Activated CD8-positive, alpha-beta T cell treated with anti-CD3 and anti-CD28 coated beads for 36 hours (primary cell): Measurements from ENCODE around the gene IRF2. TPM values are rescaled to one million over a fixed set of nuclear protein-coding genes. Genes with fewer than 3 reads are reported as not detected.

Source experiments
- ATAC-seq: fragments of 200-7000 bp; cut with Tn5 transposase; one replicate; pipeline ENCODE4 v1.10.0; 2021; ENCODE audit warnings: mild to moderate bottlenecking, moderate library complexity
- CTCF ChIA-PET: fragments of 350-600 bp; sonication (Branson Sonifier 250); formaldehyde crosslinking; loops from one replicate; lab custom pipeline; 2021; ENCODE audit warnings: antibody characterized with exemption; lab: Charles Lee
- POLR2A ChIA-PET: fragments of 350-600 bp; sonication (Branson Sonifier 250); formaldehyde crosslinking; loops from one replicate; lab custom pipeline; 2021; ENCODE audit warnings: antibody characterized with exemption; lab: Charles Lee
- DNase-seq: peaks from one replicate; pipeline ENCODE4 v3.0.0-alpha.2; 2020
- H3K27ac Mint-ChIP-seq: one replicate; pipeline ENCODE4 v1.8.0; 2021; ENCODE audit warnings: mild to moderate bottlenecking, mixed read lengths
- H3K27me3 Mint-ChIP-seq: one replicate; pipeline ENCODE4 v1.8.0; 2021; ENCODE audit warnings: mixed read lengths
- H3K36me3 Mint-ChIP-seq: one replicate; pipeline ENCODE4 v1.8.0; 2021; ENCODE audit warnings: low read depth, mixed read lengths
- H3K4me1 Mint-ChIP-seq: one replicate; pipeline ENCODE4 v1.8.0; 2021; ENCODE audit warnings: low read depth, mixed read lengths
- H3K4me3 Mint-ChIP-seq: one replicate; pipeline ENCODE4 v1.8.0; 2021; ENCODE audit warnings: mild to moderate bottlenecking, moderate library complexity, mixed read lengths
- H3K9me3 Mint-ChIP-seq: one replicate; pipeline ENCODE4 v1.8.0; 2021; ENCODE audit warnings: mixed read lengths
- intact Hi-C: fragments of 100-400 bp; cut with micrococcal nuclease; formaldehyde crosslinking; loops from one replicate; pipeline ENCODE4 v1.10.0; 2022
- total RNA-seq, 2 experiments: library from RNA; stranded (reverse); gene quantifications; one replicate each; pipeline ENCODE4 v1.2.3, GENCODE V29; 2021
- TF ChIP-seq, protein P1 (sequence below): fragments of 200-600 bp; IDR thresholded peaks from one replicate; pipeline ENCODE4 v1.8.0; 2022; ENCODE audit warnings: antibody characterized with exemption, mild to moderate bottlenecking

IRF2 gene
- total RNA-seq, 2 experiments from 2014 or later: 48.1 to 56.4 TPM

- peaks cover 38% of the 10 kb centered on the region for H3K4me1 Mint-ChIP-seq
- ChIA-PET CTCF (interaction anchor here (1.0 to 1.6 kb wide), 2 partner anchors 19 to 247 kb away, joined by 3 to 8 read pairs; no protein-coding TSS in a partner anchor), POLR2A (no interaction called here)
- no peaks in the 10 kb centered on the region for H3K27me3 Mint-ChIP-seq
- H3K36me3 Mint-ChIP-seq: no peaks in the 10 kb centered on the region
- intact Hi-C loops: loop anchor here (5.0 kb wide), 1 partner anchor 34 kb away; no protein-coding TSS in a partner anchor
- H3K4me3 Mint-ChIP-seq: no peak overlapping the region
- no peak overlapping the region for H3K27ac Mint-ChIP-seq
- DNase-seq (no peak), ATAC-seq (no peak)
- H3K9me3 Mint-ChIP-seq: no peaks in the 10 kb centered on the region
- TF ChIP-seq, protein P1, sequence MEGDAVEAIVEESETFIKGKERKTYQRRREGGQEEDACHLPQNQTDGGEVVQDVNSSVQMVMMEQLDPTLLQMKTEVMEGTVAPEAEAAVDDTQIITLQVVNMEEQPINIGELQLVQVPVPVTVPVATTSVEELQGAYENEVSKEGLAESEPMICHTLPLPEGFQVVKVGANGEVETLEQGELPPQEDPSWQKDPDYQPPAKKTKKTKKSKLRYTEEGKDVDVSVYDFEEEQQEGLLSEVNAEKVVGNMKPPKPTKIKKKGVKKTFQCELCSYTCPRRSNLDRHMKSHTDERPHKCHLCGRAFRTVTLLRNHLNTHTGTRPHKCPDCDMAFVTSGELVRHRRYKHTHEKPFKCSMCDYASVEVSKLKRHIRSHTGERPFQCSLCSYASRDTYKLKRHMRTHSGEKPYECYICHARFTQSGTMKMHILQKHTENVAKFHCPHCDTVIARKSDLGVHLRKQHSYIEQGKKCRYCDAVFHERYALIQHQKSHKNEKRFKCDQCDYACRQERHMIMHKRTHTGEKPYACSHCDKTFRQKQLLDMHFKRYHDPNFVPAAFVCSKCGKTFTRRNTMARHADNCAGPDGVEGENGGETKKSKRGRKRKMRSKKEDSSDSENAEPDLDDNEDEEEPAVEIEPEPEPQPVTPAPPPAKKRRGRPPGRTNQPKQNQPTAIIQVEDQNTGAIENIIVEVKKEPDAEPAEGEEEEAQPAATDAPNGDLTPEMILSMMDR: no peak
These were observed 36.8 kb upstream of the IRF2 start for GRCh38 chr4:184511156-184511555.

- no peaks in the 10 kb centered on the region for H3K9me3 Mint-ChIP-seq
- ChIA-PET CTCF (interaction anchor here (1.0 kb wide), 1 partner anchor 18 kb away, joined by 3 read pairs; no protein-coding TSS in a partner anchor), POLR2A (no interaction called here)
- peaks cover 34% of the 10 kb centered on the region for H3K4me1 Mint-ChIP-seq
- H3K4me3 Mint-ChIP-seq: no peak overlapping the region
- TF ChIP-seq, protein P1: no peak
- intact Hi-C loops: loop anchor here (5.0 kb wide), 1 partner anchor 33 kb away; no protein-coding TSS in a partner anchor
- H3K27me3 Mint-ChIP-seq: no peaks in the 10 kb centered on the region
- ATAC-seq (no peak), DNase-seq (no peak)
- no peaks in the 10 kb centered on the region for H3K36me3 Mint-ChIP-seq
- H3K27ac Mint-ChIP-seq: no peak overlapping the region
These were observed 36.1 kb upstream of the IRF2 start for GRCh38 chr4:184510401-184510800.

DNA sequence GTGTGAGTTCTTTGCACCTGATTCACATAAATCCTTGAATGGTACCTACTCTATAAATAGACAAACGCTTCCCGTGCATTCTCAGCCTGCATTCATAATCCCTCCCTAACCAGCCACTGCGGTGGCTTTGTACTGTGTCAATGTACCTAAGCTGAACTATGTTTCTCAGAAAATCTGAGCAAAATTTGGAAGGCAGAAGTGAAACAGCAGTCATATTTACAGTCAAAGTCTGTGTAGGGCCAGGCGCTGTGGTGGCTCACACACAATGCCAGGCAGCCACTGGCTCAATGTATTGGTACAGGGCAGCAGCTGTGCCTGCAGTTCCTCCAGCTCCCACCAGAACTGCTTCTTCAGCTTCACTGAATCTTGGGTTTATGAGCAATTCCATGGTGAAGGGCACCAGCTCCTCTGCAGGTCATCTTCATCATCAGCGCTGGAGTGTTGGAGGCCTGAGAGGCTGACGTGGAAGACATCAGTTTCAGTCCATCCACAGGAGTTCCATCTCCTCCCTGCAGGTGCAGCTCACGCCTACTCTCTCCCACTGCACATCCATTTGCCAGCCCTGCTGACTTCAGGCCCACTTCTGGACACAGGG lies 32.3 kb upstream of the IRF2 start:
- intact Hi-C loops: no loop called here
- ATAC-seq: peak; percentile 93
- Mint-ChIP-seq H3K9me3 (no peaks in the 10 kb centered on the region), H3K4me1 (peaks cover 22% of the 10 kb centered on the region), H3K4me3 (no peak overlapping the region), H3K36me3 (no peaks in the 10 kb centered on the region), H3K27me3 (no peaks in the 10 kb centered on the region), H3K27ac (no peak overlapping the region)
- ChIA-PET CTCF (interaction anchor here (1.0 to 2.5 kb wide), 9 partner anchors 8 to 242 kb away, joined by 3 to 8 read pairs (median 5); no protein-coding TSS in a partner anchor), POLR2A (interaction anchor here (0.7 to 1.0 kb wide), 2 partner anchors 12 to 139 kb away, joined by 3 read pairs; no protein-coding TSS in a partner anchor)
- TF ChIP-seq, protein P1: peak; percentile 51
- peak; percentile 70 for DNase-seq

DNA sequence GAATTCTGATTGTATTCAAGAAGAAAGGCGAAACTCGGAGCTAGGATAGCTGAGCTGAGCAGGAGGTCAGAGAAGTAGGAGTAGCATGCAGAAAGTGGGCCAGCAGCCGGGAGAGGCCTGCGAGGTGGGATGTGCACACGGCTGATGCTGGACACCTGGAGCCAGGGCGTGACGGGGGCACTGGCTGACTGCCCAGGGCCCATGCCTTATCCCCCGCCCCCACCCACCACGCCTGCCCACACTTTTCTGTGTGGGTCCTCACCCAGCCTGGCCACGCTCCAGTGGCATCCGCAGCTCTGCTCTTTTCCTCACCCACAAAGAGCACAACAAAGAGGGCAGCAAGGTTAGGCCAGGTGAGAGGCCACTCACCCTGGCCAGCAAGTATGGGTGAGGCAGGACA lies 30.0 kb upstream of the IRF2 start:
- no peak for DNase-seq
- ATAC-seq: no peak
- POLR2A ChIA-PET: interaction anchor here (0.9 to 2.6 kb wide), 6 partner anchors 10 to 143 kb away, joined by 3 to 14 read pairs (median 3); no protein-coding TSS in a partner anchor
- H3K27ac Mint-ChIP-seq: peak overlapping the region; percentile 64
- no peaks in the 10 kb centered on the region for H3K27me3 Mint-ChIP-seq
- H3K4me1 Mint-ChIP-seq: peaks cover 16% of the 10 kb centered on the region
- H3K9me3 Mint-ChIP-seq: no peaks in the 10 kb centered on the region
- H3K4me3 Mint-ChIP-seq: no peak overlapping the region
- CTCF ChIA-PET: interaction anchor here (1.0 to 2.5 kb wide), 3 partner anchors 9 to 29 kb away, joined by 4 to 7 read pairs (median 5); partner anchors contain the start of gene IRF2
- TF ChIP-seq, protein P1: no peak
- no peaks in the 10 kb centered on the region for H3K36me3 Mint-ChIP-seq
- intact Hi-C loops: no loop called here

- DNase-seq: peak; percentile 33
- ChIA-PET POLR2A (interaction anchor here (1.0 to 2.6 kb wide), 5 partner anchors 10 to 33 kb away, joined by 3 to 14 read pairs (median 3); partner anchors contain the start of gene IRF2), CTCF (interaction anchor here (1.0 to 2.5 kb wide), 4 partner anchors 10 to 239 kb away, joined by 3 to 7 read pairs (median 4); partner anchors contain the start of gene IRF2)
- ATAC-seq: peak; percentile 70
- H3K27me3 Mint-ChIP-seq: no peaks in the 10 kb centered on the region
- TF ChIP-seq, protein P1: no peak
- intact Hi-C loops: no loop called here
- peaks cover 2% of the 10 kb centered on the region for H3K9me3 Mint-ChIP-seq
- peak overlapping the region; percentile 64 for H3K27ac Mint-ChIP-seq
- peaks cover 16% of the 10 kb centered on the region for H3K4me1 Mint-ChIP-seq
- H3K36me3 Mint-ChIP-seq: no peaks in the 10 kb centered on the region
- H3K4me3 Mint-ChIP-seq: peak overlapping the region; percentile 29
These were observed 29.5 kb upstream of the IRF2 start for GRCh38 chr4:184503869-184504300.
